ENCODE data around the gene CDC40. TPM values are rescaled to one million over a fixed set of nuclear protein-coding genes. Genes with fewer than 3 reads are reported as not detected.

CDC40 gene
- 10 to 100 TPM; 27.2 to 38.1 (median 31.4) TPM for total RNA-seq
- 10 to 100 TPM; 12.5 to 14.1 (median 12.6) TPM for polyA plus RNA-seq
- long read RNA-seq, donor 1, partial matches to known transcripts = 0 of 1 reads
- long read RNA-seq, donor 1, other reads (novel, unspliced or antisense) = 0 of 1 reads
- long read RNA-seq, donor 2, partial matches to known transcripts = 0 of 3 reads
- long read RNA-seq, donor 2, other reads (novel, unspliced or antisense) = 0 of 3 reads

GRCh38 chr6:110180228-110181008 is at the start of gene CDC40:
TSS of gene CDC40 (plus strand) at chr6:110180427. CDS start at chr6:110180445, 18 bp downstream.
- intact Hi-C loops (cut with DNase I; ENCODE audit: low total_unique reads) = no loop called here

GRCh38 chr6:110137924-110138887 is 42.0 kb upstream of the CDC40 start:
- no peaks in the 10 kb centered on the region for H3K4me1 ChIP-seq
- 92 to 99% (median 96%) methylated on average over 9 to 10 of the region's 10 CpGs for WGBS, 5 donors

More at GRCh38 chr6:110180228-110181008, at the start of gene CDC40:
- WGBS, 5 donors = 0 to 1% (median 0%) methylated on average over 28 of the region's 28 CpGs
- peak; percentile 93 for DNase-seq
- H3K27me3 ChIP-seq (replicated peaks in 1 of 7) = peaks cover 0 to 23% (median 0%) of the 10 kb centered on the region in 7 donors
- H3K27ac ChIP-seq = peak within 1 kb of the TSS; percentile 80 to 93 (median 88)
- TF ChIP-seq CTCF (IDR thresholded peaks at IDR 0.05 in 8 of 11, conservative IDR thresholded peaks at IDR 0.05 in 3 of 11) (peak in 1 of 11 experiments; percentile 16), POLR2A (IDR thresholded peaks at IDR 0.05) (peak in 2 of 3 donors; percentile 28 to 40), POLR2AphosphoS5 (IDR thresholded peaks at IDR 0.05) (peak; percentile 86 to 87 (median 87))
- peak within 1 kb of the TSS; percentile 64 to 99 (median 84) for H3K4me3 ChIP-seq
- no peaks in the 10 kb centered on the region for H3K36me3 ChIP-seq
- peaks cover 25 to 65% (median 51%) of the 10 kb centered on the region in 6 donors for H3K4me1 ChIP-seq
- no peaks in the 10 kb centered on the region for H3K9me3 ChIP-seq

GRCh38 chr6:110139052-110139451 is 41.2 kb upstream of the CDC40 start:
- TF ChIP-seq POLR2AphosphoS5 (IDR thresholded peaks at IDR 0.05) = no peak
- TF ChIP-seq CTCF (IDR thresholded peaks at IDR 0.05 in 8 of 11, conservative IDR thresholded peaks at IDR 0.05 in 3 of 11) = no peak
- TF ChIP-seq POLR2A (IDR thresholded peaks at IDR 0.05) = no peak
- Histone ChIP-seq H3K36me3 (no peaks in the 10 kb centered on the region), H3K4me1 (no peaks in the 10 kb centered on the region), H3K4me3 (no peak overlapping the region), H3K27me3 (replicated peaks in 1 of 7) (no peaks in the 10 kb centered on the region), H3K27ac (no peak overlapping the region), H3K9me3 (peaks cover 0 to 16% (median 10%) of the 10 kb centered on the region in 8 donors)
- WGBS, 5 donors = 91 to 97% (median 94%) methylated on average over 6 to 9 of the region's 9 CpGs
- intact Hi-C loops (cut with DNase I; ENCODE audit: low total_unique reads) = no loop called here
- DNase-seq = no peak

More at GRCh38 chr6:110137924-110138887, 42.0 kb upstream of the CDC40 start:
- Histone ChIP-seq H3K27ac (no peak overlapping the region), H3K9me3 (peaks cover 0 to 17% (median 10%) of the 10 kb centered on the region in 8 donors), H3K4me3 (no peak overlapping the region), H3K27me3 (replicated peaks in 1 of 7) (no peaks in the 10 kb centered on the region), H3K36me3 (no peaks in the 10 kb centered on the region)
- TF ChIP-seq POLR2A (IDR thresholded peaks at IDR 0.05) (no peak), POLR2AphosphoS5 (IDR thresholded peaks at IDR 0.05) (no peak), CTCF (IDR thresholded peaks at IDR 0.05 in 8 of 11, conservative IDR thresholded peaks at IDR 0.05 in 3 of 11) (no peak)
- DNase-seq = no peak
- intact Hi-C loops (cut with DNase I; ENCODE audit: low total_unique reads) = no loop called here
